Astrocyte (in vitro differentiated cells and primary cell): ENCODE data around the gene RPAP2.

Source experiments
- CTCF ChIP-seq: IDR thresholded peaks from 2 replicates; pipeline ENCODE4 v1.5.1; 2011; ENCODE audit warnings: low read depth, mild to moderate bottlenecking, inconsistent platforms, low read length, moderate library complexity; ENCODE audit not compliant: insufficient read depth
- EZH2 ChIP-seq: IDR thresholded peaks from 2 replicates; pipeline ENCODE4 v1.6.1; 2012; ENCODE audit warnings: mild to moderate bottlenecking, low read length, inconsistent platforms; ENCODE audit not compliant: insufficient read depth

- TF ChIP-seq CTCF (no peak), EZH2 (no peak)
These were observed 64.5 kb downstream of the RPAP2 start for GRCh38 chr1:92363401-92363800.
